Suppressor macrophage (primary cell): ENCODE measurements around the gene PLA2G6.
"Not testable (repeated sequence)": the region's sequence is repeated elsewhere in the genome, so short reads cannot be mapped to it uniquely, and the experiment has no call there.

ENCODE experiments used
- DNase-seq, 4 experiments: peaks; one replicate each; pipeline ENCODE4 v3.0.0-alpha.2; 2020 to 2022

Gene PLA2G6

DNA sequence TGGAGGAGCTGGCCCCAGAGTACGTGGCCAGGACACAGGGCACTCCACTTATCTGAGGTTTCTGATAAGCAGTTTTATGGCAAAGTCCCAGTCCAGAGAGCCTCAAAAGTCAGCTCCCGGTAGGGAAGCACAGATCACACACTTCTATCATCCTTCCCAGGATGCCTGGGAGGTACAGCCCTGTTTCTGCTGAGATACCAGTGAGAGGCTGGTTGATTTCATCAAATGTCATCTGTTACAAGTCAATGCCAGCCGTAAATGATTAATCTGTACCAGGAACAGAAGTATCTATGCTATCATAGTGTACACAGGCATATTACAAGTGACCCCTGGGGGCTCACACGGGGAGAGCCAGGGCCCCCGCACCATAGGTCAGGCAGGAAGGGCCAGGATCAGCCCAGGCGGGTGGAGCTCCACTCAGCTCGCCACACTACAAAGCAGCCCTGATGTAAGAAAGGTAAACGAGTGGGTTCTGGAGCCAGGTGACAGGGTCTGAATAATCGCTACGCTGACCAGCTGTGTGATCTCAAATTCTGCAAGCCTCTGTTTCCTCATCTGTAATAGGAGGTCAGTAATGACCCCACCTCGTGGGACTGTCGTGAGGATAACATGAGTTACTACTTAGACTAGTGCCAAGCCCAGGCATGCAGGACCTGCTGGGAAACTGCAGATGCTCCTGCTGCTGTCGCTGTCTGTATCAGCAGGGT is 17.6 kb downstream of the PLA2G6 start:
- DNase-seq: no peak

DNA sequence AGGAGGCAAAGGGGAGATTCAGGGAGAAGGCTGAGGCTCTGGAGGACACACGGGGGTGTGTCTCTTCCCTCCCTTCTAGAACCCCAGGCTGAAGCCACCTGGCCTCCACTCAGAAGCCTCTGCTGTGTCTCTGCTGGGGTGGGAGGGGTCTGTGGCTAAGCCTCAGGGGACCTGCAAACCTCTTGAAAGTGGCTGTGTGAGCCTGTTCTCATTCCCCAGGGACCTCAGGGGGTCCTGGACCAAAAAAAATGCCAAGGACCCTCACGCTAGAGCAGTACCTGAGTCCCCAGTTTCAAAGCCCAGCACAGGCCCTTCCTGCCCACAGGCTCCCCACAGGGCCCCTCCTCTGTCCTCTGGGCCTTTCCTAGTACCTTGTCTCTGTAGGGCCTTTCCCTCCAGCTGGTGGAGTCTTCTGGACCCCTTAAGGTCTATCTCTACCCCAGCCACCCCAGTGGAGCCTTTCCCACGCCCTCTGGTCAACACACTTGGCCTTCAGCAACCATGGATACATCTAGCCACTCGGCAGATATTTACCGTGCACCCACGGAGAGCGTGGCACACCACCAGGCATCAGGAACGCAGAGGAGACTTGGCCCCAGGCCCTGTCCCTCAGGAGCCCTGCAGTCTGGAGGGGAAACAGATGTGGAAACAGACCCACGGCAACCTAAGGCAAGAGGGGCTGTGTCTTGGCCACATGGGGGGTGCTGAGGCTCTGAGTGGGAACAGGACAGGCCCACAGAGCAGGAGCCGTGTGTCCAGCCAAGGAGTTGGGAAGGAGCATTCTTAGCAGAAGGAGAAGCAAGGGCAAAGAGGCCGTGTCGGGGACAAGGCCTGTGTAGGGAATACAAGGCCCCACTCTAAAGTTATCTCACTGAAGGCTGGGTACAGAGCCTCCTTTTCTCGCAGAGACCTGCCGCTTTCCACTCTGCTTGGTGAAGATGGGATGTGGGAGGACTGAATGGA is 18.5 kb downstream of the PLA2G6 start:
- no peak for DNase-seq

DNA sequence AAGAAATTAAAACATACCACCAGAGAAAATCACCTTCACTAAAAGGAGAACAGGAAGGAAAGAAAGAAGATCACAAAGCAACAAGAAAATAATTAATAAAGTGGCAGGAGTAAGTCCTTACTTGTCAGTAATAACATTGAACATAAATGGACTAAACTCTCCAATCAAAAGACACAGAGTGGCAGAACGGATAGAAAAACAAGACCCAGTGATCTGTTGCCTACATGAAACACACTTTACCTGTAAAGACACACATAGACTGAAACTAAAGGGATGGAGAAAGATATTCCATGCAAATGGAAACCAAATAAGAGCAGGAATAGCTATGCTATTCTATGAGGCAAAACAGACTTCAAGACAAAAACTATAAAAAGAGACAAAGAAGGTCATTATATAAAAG is 25.9 kb downstream of the PLA2G6 start:
- DNase-seq: no peak

DNA sequence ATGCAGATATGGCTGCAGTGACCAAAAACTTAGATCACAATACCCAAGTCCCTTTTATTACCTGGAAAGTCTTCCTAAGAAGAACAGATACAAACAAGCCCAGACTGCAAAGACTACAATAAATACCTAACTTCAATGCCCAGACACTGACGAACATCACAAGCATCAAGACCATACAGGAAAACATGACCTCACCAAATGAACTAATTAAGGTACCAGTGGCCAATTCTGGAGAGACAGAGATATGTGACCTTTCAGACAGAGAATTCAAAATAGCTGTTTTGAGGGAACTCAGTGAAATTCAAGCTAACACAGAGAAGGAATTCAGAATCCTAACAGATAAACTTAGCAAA is 27.1 kb downstream of the PLA2G6 start:
- DNase-seq: not testable (repeated sequence)

DNA sequence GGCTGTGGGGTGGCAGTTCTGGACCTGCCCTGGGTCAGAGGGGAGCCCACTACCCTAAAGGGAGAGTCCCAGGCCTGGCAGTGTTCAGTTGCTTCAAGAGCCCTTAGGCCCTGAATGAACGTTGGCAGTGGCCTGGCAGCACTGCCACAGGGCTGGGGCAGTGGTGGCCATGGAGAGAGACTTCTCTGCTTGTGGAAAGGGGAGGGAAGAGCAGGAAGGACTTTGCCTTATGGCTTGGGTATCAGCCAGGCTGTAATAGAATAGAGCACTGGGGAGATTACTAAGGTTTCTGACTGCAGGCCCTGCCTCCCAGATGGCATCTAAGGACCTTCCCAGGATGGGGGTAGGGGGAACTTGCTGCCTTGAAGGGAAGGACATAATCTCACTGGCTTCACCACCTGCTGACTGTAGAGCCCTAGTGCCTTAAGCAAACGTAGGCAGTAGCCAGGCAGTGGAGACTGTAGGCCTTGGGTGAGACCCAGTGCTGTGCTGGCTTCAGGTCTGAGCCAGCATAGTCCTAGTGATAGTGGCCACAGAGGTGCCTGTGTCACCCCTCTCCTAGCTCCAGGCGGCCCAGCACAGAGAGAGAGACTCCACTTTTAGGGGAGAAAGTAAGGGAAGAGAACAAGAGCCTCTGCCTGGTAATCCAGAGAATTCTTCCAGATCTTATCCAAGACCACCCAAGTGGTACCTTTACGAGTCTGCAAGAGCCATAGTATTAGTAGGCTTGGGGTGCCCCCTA is 27.6 kb downstream of the PLA2G6 start:
- no peak for DNase-seq

DNA sequence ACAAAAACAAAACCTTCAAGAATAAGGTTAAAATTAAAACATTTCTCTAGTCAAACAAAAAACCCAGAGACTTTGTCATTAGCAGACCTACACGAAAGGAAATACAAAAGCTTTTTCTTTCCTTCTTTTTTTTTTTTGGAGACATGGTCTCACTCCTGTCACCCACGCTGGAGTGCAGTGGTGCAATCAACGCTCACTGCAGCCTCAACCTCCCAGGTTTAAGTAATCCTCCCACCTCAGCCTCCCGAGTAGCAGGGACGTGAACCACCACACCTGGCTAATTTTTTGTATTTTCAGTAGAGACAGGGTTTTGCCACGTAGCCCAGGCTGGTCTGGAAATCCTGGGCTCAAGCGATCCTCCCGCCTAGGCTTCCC is 30.5 kb downstream of the PLA2G6 start:
- DNase-seq: peak in 2 of 4 experiments; percentile 42 to 51

DNA sequence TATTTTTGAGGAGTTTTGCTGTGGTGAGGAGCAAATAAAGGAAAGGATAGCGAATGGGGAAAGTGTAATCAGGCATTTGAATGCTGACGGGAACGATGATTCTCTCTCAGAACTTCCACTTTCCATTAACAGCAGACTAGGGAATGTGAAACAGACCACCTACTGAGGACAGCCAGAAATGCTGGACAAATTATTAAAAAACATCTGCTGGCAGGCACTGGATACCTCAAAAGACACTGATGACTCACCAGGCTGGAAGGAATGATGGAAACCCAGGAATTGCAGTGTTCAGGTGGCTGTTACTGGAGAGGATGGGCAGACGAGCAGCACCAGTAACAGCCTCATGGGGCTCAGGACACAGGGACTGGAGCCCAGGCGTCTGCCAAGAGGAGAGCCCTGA is 33.4 kb downstream of the PLA2G6 start:
- DNase-seq: peak in 3 of 4 experiments; percentile 36 to 52 (median 50)

DNA sequence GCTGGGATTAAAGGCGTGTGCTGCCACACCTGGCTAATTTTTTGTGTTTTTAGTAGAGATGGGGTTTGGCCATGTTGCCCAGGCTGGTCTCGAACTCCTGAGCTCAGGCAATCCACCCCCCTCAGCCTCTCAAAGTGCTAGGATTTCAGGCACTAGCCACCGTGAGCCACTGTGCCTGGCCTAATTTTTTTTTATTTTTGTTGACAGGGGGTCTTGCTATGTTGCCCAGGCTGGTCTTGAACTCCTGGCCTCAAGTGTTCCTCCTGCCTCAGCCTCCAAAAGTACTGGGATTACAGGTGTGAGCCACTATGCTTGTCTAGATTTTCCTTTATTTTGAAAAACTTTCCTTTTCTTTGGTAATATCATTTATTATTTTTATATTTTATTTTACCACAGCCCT is 35.5 kb downstream of the PLA2G6 start:
- DNase-seq: not testable (repeated sequence)

DNA sequence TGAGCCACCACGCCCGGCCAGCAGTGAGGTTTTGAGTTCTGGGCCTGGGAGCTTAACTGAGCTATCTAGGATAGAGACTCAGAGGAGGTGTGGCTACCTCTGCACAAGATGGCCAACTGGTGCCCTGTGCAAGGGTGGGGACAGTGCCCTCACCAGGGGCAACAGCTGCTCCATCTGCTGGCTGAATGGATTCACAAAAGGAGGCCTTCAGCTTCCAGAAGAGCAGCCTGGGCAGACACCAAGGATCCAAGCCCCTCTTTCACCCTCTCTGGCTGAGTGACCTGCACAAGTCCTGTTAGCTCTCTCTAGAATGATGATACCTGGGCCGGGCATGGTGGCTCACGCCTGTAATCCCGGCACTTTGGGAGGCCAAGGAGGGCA is 37.6 kb downstream of the PLA2G6 start:
- peak in 2 of 4 experiments; percentile 18 to 25 for DNase-seq

DNA sequence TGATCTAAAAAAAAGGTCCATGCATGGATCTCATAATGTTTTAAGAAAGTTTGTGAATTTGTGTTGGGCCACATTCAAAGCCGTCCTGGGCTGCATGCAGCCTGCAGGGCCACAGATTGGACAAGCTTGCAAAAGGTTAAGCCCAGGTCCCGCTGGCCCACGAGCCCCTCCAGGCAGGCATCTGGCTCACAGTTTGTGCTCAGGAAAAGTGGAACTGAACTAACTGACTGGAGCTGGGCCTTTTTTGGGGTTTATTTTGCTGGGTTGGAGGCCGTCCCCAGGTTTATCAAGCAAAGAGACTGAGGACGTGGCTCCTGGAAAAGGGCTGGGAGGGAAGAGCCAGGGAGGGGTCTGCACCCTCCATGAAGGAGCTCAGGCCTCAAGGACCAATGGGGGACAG is 39.0 kb downstream of the PLA2G6 start:
- DNase-seq: no peak

DNA sequence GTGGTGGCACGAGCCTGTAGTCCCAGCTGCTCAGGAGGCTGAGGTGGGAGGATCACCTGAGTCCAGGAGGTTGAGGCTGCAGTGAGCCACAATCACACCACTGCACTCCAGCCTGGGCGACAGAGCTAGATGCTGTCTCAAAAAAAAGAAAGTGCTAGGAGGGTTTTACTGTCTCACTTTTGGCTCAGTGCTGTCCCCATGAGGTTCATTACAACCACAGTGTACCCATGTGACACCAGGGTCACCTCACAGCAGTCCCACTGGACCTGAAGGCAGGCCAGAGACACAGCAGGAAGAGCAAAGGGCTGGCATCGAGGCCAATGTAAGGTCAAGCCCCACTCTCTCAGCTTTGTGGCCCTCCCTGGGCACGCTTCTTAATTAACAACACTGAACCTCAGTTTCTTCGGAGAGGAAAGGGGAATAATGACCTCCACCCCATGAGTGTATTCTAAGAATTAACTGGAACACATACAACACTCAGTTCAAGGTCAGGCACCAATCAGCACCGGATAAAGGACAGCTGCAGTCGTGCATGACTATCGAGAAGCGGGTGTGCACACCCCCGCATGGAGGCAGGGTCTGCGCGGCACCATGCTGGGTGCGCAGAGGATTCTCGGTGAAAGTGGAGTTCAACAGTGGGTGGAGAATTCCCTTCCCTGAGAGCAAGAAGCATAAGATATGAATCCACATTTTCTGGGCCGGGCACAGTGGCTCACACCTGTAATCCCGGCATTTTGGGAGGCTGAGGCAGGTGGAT is 40.2 kb downstream of the PLA2G6 start:
- no peak for DNase-seq

DNA sequence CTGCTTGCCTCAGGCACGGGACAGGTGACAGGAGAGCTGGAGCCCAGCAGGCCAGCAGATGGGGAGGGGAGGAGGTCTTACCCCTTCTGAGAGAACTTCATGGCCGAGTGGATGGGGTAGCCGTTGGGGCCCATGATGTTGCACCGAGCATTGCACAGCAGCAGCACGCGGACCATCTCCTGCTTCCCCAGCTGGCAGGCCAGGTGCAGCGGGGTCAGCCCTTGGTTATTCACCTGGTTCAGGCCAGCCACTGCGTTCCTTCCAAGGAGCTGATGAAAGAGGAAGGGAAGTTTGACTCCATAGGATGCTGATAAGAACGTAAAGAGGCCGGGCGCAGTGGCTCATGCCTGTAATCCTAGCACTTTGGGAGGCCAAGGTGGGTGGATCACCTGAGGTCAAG is 41.7 kb downstream of the PLA2G6 start:
- DNase-seq: no peak

DNA sequence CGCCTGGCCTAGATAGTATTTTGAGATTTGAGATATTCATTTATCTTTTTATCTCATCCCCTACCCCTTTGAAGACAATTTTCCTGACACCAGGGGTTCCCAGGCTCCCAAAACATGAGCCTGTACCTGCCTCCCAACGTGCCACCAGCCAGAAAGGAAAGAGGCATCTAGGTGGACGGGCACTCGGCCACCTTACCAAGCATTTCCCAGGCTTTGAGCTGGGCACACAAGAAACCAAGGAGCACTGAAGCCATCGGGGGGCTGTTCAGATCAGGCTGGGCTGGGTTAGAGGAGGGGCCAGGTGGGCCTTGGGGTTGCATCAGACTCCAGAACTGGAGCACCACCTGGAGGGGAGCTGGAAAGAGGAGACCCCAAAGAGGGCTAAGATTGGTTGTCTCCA is 42.7 kb downstream of the PLA2G6 start:
- no peak for DNase-seq

DNA sequence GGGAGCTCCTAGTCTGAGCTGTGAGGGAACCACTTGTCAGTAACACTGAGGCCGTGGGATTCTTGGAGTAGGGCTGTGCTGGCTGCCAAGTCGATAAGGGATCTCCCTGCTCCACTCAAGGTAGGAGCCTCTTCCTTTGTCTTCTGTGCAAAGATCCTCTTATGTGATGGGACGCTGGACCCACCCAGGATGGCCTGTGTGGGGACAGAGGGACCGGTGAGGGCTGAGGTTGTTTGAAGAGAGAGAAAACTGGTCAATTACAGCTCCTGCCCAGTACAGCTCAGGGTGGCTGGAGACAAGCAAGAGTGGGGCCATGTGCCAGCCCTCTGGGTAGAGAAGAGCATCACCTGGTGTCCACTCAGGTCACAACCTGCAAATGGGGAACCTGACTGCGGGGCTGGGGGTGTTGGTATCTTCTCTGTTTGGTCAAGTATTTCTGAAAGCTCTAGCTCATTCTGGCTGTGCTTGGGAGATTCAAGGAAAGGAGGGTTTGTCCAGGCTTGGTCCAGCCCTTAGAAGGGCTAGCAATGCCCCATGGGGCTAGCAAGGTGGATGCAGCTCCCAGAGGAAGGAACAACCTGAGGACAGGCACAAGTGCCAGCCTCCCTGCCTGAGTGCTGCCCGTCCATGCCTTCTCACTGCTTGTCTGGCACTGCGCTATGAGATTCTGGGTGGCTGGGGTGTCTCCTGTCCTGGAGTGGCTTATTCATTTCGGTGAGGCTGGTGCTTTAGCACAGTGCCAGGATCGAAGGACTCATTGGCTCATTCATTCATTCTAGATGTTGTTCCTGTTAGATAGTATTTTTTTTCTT is 43.5 kb downstream of the PLA2G6 start:
- DNase-seq: no peak

DNA sequence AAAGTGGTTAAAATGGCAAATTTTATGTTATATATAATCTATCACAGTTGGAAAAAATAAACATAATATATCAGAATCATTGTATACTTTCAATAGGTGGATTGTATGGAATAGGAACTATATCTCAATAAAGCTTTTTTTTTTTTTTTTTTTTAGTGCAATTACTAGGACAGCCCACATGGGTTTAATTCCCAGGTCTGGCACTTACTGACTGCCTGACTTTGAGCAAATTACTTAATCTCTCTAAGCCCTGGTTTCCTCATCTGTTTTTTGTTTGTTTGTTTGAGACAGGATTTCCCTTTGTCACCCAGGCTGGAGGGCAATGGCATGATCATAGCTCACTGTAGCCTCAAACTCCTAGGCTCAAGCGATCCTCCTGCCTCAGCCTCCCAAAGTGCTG is 45.0 kb downstream of the PLA2G6 start:
- DNase-seq: peak in 2 of 4 experiments; percentile 22 to 44

DNA sequence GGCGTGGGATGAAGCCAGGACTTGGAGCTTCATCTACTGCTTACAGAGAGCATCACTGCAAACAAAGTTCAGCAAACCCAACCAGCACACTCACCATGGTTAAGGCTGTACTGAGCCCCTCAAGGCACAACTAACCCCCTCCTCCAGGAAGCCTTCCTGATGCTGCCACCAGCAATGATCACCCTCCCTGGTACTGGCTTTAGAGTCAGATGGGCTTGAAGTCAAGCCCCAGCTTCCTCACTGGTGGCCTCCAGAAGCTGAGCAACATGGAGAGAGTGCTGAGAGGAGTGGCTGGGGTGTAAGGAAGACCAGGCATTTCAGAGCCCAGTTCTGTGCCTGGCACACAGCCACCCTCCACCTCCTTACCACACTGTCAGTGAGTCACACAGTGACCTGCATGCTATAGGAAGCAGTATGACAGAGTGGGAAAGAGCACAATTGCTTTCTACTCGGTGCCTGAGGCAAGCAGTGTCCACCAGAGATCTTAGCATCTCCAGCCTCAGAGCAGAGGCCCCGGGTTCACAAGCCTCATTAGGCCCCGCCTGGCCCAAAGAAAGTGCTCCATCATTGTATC is 46.4 kb downstream of the PLA2G6 start:
- peak; percentile 81 to 92 (median 87) for DNase-seq

DNA sequence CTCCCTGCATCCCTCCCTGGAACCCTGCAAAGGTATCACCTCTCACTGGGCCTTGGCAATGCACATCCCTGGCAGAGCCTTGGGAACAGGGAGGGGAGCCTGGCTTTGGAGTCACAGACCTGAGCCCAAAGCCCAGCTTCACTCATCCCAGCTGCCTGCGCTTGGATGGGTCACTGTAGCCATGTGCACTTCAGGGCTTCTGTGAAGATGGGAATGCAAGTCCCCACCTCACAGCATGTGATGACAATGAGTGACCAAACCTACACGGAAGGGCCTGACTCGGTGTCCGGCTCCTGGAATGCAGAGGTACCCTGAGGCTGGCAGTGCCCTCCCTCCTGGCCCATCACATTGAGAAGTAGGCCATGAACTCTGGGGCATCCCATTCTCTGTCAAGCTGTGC is 48.3 kb downstream of the PLA2G6 start:
- no peak for DNase-seq

DNA sequence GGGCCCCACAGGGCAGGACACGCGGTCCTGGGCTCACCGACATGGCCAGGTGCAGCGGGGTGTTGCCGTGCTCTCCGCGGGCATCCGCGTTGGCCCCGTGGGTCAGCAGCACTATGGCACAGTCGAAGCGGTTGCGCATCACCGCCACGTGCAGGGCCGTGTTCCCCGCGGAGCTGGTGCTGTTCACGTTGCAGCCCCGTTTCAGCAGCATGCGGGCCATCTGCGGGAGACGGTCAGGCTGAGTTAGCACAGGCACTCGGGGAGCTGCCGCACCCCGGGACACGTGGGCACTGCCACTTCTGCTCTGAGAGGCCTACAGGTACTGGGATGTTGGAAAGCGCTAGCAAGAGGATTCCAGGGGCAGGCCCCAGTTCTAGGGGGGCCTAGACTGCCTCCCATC is 48.8 kb downstream of the PLA2G6 start:
- DNase-seq: no peak

DNA sequence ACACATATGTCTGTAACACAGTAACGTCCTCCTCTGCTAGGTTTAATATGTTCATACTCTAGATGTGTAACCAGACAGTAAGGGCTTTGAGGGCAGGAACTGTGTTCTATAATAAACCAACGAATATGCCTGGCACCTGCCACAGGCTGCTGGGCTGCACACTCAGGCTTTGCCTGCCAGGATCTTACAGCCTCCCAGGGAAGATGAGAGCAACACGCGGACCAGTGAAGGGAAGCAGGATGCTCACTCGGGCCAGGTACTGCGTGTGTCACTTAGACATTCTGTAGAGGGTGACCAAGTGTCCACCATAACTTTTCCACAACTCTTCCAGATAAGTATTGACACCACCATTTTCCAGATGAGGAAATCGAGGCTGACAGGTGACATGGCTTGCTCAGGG is 49.5 kb downstream of the PLA2G6 start:
- no peak for DNase-seq

DNA sequence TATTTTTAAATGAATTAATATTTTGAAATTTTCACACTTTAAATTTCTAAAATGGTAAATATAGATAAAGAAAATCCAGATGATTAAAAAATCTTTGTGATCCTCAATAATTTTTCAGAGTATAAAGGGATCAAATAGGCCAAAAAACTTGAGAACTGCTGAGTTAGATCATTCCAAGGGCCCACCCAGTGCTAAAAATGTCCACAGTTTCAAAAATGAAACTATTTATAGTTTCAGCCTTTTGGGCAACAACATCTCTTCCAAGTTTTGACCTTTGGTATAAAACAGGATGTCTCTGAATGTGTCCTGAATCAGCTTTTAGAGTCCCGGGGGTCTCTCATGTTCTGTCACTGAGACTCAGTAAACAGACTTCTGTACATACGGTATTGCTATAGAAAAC is 50.2 kb downstream of the PLA2G6 start:
- no peak for DNase-seq

DNA sequence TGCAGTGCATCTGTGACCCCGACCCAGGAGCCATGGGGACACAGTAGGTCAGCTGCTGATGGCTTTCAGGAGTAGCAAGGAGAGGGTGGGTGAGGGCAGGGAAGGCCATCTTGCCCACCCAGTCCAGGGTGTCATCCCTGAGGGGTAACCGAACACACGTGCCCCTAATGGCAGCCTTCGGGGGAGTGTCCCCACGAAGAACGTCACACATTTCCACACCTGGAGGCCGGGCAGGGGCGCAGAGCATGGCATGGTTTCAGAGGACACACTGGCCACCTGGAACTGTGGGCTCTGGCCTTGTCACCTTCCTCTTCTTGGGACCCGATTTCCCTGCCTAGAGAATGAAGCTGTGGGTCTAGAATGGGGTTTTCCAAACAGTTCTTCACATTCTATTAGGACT is 51.8 kb downstream of the PLA2G6 start:
- DNase-seq: no peak
